Measurements from ENCODE around the gene PHB1.
A peak's percentile ranks its signal among the peaks of the same experiment; 100 is the strongest.

The PHB1 gene

GRCh38 chr17:49414622-49415350, at the start of gene PHB1:
TSS of gene PHB1 (minus strand) at chr17:49414882. CDS start at chr17:49413264, 1,618 bp downstream.
- ATAC-seq = peak; percentile 100
- peak within 1 kb of the TSS; percentile 98 for H3K4me3 Mint-ChIP-seq
- peaks cover 28% of the 10 kb centered on the region for H3K36me3 Mint-ChIP-seq (ENCODE audit: low read depth)
- peak within 1 kb of the TSS; percentile 91 for H3K27ac Mint-ChIP-seq
- no peaks in the 10 kb centered on the region for H3K27me3 Mint-ChIP-seq
- H3K4me1 Mint-ChIP-seq = peaks cover 31% of the 10 kb centered on the region
- peak; percentile 91 for DNase-seq
- H3K9me3 Mint-ChIP-seq = no peaks in the 10 kb centered on the region

DNA sequence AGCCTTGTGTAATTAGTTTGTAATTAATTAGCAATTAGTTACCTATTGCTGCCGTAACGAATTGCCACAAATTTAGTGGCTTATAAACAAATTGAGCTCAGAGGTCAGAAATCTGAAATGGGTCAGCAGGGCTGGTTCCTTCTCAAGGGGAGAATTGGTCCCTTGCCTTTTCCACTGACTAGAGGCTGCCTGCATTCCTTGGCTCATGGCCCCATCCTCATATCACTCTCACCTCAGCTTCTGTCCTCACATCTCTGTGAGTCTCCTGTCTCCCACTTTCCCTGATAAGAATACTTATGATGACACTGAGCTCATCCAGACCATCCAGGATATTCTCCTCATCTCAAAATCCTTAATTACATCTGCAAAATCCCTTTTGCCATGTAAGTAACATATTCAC, 49.4 kb upstream of the PHB1 start:
- Mint-ChIP-seq H3K27ac (no peak overlapping the region), H3K27me3 (peaks cover 55% of the 10 kb centered on the region), H3K36me3 (ENCODE audit: low read depth) (no peaks in the 10 kb centered on the region), H3K9me3 (no peaks in the 10 kb centered on the region), H3K4me1 (peaks cover 7% of the 10 kb centered on the region), H3K4me3 (no peak overlapping the region)
- ATAC-seq (no peak), DNase-seq (no peak)

DNA sequence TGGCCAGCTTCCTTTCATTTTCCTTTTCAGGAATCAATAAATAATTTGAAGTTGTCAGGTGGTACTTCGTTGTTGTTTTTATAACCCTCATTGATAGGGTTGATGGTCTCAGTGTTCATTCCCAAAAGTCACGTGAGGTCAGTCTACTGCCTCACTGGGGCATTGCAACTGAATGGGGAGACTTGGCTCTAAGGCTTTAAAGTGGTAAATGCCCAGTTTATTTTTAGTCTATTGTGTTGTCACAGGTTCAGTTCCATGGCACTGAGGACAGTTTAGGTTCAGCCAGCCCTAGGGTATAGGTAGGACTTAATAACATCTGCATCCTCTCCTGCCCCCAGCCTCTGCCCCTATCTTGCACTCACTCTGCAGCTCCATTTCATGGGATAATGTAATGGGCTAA, 46.9 kb upstream of the PHB1 start:
- Mint-ChIP-seq H3K4me1 (peaks cover 7% of the 10 kb centered on the region), H3K27ac (no peak overlapping the region), H3K9me3 (no peaks in the 10 kb centered on the region), H3K27me3 (peaks cover 53% of the 10 kb centered on the region), H3K36me3 (ENCODE audit: low read depth) (no peaks in the 10 kb centered on the region), H3K4me3 (no peak overlapping the region)
- no peak for DNase-seq
- ATAC-seq = no peak

DNA sequence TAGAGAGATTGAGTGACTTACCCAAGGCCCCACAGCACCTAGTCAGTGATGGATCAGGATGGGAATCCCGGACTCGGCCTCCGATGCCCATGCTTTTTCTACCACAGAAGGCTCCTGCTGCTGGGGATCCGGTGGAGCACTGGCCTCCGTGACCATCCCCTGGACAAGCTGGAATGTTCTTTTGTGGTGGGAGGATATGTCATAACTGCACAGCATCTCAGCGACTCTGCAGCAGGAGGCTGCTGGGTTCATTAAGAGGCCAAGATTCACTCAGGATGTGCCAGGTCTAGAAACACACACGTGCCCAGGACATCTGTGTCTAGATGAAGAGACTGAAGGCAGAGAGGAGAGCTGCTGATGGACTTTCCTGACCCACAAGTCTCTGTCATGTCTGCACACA, 45.7 kb upstream of the PHB1 start:
- Mint-ChIP-seq H3K4me1 (peaks cover 7% of the 10 kb centered on the region), H3K27me3 (peaks cover 62% of the 10 kb centered on the region), H3K27ac (no peak overlapping the region), H3K36me3 (ENCODE audit: low read depth) (no peaks in the 10 kb centered on the region), H3K9me3 (no peaks in the 10 kb centered on the region), H3K4me3 (no peak overlapping the region)
- ATAC-seq (no peak), DNase-seq (no peak)

DNA sequence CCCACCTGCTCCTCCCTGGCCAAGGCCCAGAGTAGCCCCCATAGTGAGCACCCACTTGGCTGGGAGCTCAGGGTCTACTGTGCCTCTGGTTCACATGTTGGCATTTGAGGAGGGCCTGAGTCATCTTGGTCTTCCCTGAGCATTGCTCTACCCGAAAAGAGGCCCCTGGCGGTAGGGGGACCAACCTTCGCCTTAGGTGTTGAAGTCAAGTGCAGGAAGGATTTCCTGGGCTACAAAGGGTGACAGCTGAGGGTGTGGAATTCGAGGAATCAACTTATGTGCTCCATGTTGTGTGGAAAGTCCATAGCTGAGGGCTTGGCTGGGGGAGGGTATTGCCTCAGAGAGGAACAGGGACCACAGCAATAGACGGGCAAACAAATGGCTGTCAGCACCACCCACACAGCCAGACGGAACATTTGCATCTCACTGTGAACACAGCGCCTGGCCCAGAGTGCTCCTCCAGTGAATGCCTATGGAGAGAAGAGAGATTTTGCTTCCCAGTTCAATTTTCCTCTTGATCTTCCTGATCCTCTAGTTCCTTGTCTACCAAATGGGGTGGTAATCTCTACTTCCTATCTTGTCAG, 44.8 kb upstream of the PHB1 start:
- Mint-ChIP-seq H3K36me3 (ENCODE audit: low read depth) (no peaks in the 10 kb centered on the region), H3K4me1 (peaks cover 7% of the 10 kb centered on the region), H3K4me3 (no peak overlapping the region), H3K27ac (no peak overlapping the region), H3K9me3 (no peaks in the 10 kb centered on the region), H3K27me3 (peaks cover 58% of the 10 kb centered on the region)
- no peak for DNase-seq
- peak; percentile 41 for ATAC-seq

GRCh38 chr17:49457564-49458535, 43.2 kb upstream of the PHB1 start:
- no peaks in the 10 kb centered on the region for H3K36me3 Mint-ChIP-seq (ENCODE audit: low read depth)
- DNase-seq (no peak), ATAC-seq (no peak)
- H3K4me1 Mint-ChIP-seq = peaks cover 7% of the 10 kb centered on the region
- peaks cover 50% of the 10 kb centered on the region for H3K27me3 Mint-ChIP-seq
- H3K9me3 Mint-ChIP-seq = no peaks in the 10 kb centered on the region
- no peak overlapping the region for H3K4me3 Mint-ChIP-seq
- H3K27ac Mint-ChIP-seq = no peak overlapping the region

DNA sequence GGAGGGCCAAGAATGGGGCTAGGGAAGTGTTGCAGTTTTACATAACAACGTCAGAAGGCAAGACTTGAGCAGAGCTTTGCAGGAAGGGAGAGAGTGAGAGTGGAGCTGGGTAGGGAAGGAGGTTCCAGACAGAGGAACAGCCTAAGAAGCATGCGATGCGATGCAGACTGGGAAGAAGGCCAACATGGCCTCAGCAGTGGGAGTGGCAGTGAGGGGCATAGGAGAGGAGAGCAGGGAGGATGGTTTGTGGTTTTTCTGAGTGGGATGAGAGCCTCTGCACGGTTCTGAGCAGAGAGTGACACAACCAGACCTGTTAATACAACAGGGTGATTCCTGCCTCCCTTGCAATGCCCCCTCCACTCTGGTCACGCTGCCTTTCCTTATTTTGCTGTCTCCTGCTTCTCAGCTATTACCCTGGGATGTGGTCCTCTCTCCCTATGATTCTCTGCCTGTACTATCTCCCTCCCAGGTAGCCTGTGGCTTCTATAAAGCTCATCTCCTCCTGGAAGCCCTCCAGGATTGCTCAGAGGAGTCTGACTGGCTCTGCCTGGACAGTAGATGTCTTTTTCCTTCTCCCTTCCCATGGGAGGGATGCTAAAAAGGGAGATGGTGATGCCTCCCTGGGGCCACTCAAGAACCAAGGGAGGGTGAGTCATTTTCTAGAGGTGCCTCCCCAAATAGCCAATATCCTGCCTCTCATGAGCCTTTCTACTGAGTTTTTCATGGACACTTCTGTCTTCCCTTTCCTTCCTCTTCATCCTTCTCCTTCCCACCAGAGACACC, 41.7 kb upstream of the PHB1 start:
- Mint-ChIP-seq H3K9me3 (no peaks in the 10 kb centered on the region), H3K27me3 (peaks cover 44% of the 10 kb centered on the region), H3K4me3 (no peak overlapping the region), H3K4me1 (peaks cover 7% of the 10 kb centered on the region), H3K36me3 (ENCODE audit: low read depth) (no peaks in the 10 kb centered on the region), H3K27ac (no peak overlapping the region)
- no peak for DNase-seq
- ATAC-seq = no peak

- Mint-ChIP-seq H3K27ac (no peak overlapping the region), H3K27me3 (peaks cover 36% of the 10 kb centered on the region), H3K36me3 (ENCODE audit: low read depth) (no peaks in the 10 kb centered on the region), H3K4me1 (peaks cover 9% of the 10 kb centered on the region), H3K4me3 (no peak overlapping the region), H3K9me3 (no peaks in the 10 kb centered on the region)
- DNase-seq (no peak), ATAC-seq (no peak)
Observed at GRCh38 chr17:49455272-49455861, 40.7 kb upstream of the PHB1 start.

GRCh38 chr17:49454050-49454449, 39.4 kb upstream of the PHB1 start:
- Mint-ChIP-seq H3K36me3 (ENCODE audit: low read depth) (no peaks in the 10 kb centered on the region), H3K4me1 (peaks cover 2% of the 10 kb centered on the region), H3K27ac (no peak overlapping the region), H3K9me3 (no peaks in the 10 kb centered on the region), H3K4me3 (no peak overlapping the region), H3K27me3 (peaks cover 26% of the 10 kb centered on the region)
- DNase-seq (no peak), ATAC-seq (no peak)

DNA sequence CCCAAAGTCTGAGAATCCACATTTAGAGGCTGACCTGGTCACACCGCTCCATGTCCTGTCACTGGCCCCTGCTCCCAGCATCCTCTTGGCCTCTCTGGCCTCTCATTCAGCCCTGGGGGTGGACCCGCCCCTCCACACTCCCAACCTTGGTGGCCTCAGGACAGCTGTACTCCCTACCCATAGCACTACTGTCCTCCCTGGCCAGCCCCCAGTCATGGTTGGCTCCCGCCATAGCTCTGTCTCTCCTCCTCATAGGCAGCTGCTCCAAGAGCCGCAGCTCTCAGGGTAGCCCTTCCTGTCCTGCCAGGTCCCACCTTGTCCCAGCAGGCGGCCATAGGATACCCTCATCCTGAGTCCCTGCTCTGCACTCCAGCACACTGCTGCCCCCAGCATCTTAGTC, 38.0 kb upstream of the PHB1 start:
- Mint-ChIP-seq H3K9me3 (no peaks in the 10 kb centered on the region), H3K4me1 (peaks cover 2% of the 10 kb centered on the region), H3K36me3 (ENCODE audit: low read depth) (no peaks in the 10 kb centered on the region), H3K4me3 (no peak overlapping the region), H3K27ac (no peak overlapping the region), H3K27me3 (peaks cover 19% of the 10 kb centered on the region)
- ATAC-seq = no peak
- no peak for DNase-seq

DNA sequence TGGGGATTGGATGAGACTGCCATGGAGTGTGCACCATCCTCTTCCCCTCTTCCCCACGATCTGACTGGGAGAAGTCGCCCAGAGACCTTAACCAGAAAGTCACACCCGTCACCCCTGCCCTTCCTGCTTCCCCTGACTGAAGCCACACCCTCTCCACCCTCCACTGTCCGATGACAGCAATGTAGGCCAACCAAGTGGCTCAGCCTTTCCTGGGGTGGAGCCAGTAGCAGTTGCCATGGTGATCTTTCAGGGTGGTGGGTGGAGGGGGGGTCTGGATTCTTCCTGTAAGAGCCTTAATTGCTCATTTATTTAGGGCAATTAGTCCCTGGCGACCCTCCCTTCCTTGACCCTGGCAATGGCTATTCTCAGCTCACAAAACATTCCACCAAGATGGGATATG, 37.5 kb upstream of the PHB1 start:
- ATAC-seq = no peak
- H3K4me1 Mint-ChIP-seq = peaks cover 2% of the 10 kb centered on the region
- no peak for DNase-seq
- H3K36me3 Mint-ChIP-seq (ENCODE audit: low read depth) = no peaks in the 10 kb centered on the region
- H3K27ac Mint-ChIP-seq = no peak overlapping the region
- peaks cover 15% of the 10 kb centered on the region for H3K27me3 Mint-ChIP-seq
- H3K4me3 Mint-ChIP-seq = no peak overlapping the region
- H3K9me3 Mint-ChIP-seq = no peaks in the 10 kb centered on the region

GRCh38 chr17:49450735-49451134, 36.1 kb upstream of the PHB1 start:
- peaks cover 2% of the 10 kb centered on the region for H3K27me3 Mint-ChIP-seq
- H3K4me1 Mint-ChIP-seq = peaks cover 2% of the 10 kb centered on the region
- no peak for DNase-seq
- ATAC-seq = no peak
- no peaks in the 10 kb centered on the region for H3K9me3 Mint-ChIP-seq
- H3K36me3 Mint-ChIP-seq (ENCODE audit: low read depth) = no peaks in the 10 kb centered on the region
- H3K4me3 Mint-ChIP-seq = no peak overlapping the region
- no peak overlapping the region for H3K27ac Mint-ChIP-seq

DNA sequence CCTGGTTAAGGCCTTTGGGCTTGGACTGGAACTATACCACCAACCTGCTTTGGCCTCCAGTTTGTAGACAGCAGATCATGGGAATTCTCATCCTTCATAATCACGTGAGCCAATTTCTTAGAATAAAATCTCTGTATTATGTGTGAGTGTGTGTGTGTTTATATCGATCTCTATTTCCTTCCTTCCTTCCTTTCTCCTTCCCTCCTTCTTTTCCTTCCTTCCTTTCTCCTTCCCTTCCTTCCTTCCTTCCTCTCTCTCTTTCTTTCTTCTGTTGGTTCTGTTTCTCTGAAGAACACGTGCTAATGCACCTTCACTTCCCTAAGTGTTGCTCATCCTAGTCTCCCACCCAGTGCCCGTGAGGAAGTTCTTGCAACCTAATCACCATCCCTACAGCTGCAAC, 35.5 kb upstream of the PHB1 start:
- Mint-ChIP-seq H3K4me1 (peaks cover 2% of the 10 kb centered on the region), H3K27ac (no peak overlapping the region), H3K36me3 (ENCODE audit: low read depth) (no peaks in the 10 kb centered on the region), H3K4me3 (no peak overlapping the region), H3K9me3 (no peaks in the 10 kb centered on the region), H3K27me3 (peaks cover 2% of the 10 kb centered on the region)
- ATAC-seq (no peak), DNase-seq (no peak)

Data from activated naive CD8-positive, alpha-beta T cell treated with anti-CD3 and anti-CD28 coated beads, Interleukin-2, amount 50 U/mL, for 24 hours (primary cell).